Keratinocyte (primary cell): ENCODE measurements around the gene HOXB2. TPM values are rescaled to one million over a fixed set of nuclear protein-coding genes. Genes with fewer than 3 reads are reported as not detected.

Source experiments
- DNase-seq: peaks from one replicate; pipeline ENCODE4 v3.0.0-alpha.2; 2011; ENCODE audit warnings: low read depth, missing footprints, low spot score
- FAIRE-seq: peaks from 2 replicates; lab custom pipeline; 2011; peaks lifted over from hg19 to GRCh38; lab: Jason Lieb, UNC
- H2AFZ ChIP-seq: 2 replicates; pipeline ENCODE4 v1.6.0; 2012; ENCODE audit warnings: low read length, control low read depth, inconsistent platforms; ENCODE audit not compliant: control insufficient read depth
- H3K27ac ChIP-seq: 2 replicates; pipeline ENCODE4 v1.5.1; 2011; ENCODE audit warnings: low read length; ENCODE audit not compliant: control insufficient read depth, insufficient read depth
- H3K27me3 ChIP-seq: 3 replicates; pipeline ENCODE4 v1.6.0; 2011; ENCODE audit warnings: low read length; ENCODE audit not compliant: control insufficient read depth, insufficient read depth; ENCODE audit errors: extremely low read depth
- H3K36me3 ChIP-seq, 2 experiments: 2 replicates in 1 of 2; 3 replicates in 1 of 2; pipeline ENCODE4 v1.5.1; 2011; ENCODE audit warnings: low read length in 2 of 2, mild to moderate bottlenecking in 1 of 2; ENCODE audit not compliant: control insufficient read depth in 2 of 2, insufficient read depth in 2 of 2; ENCODE audit errors: extremely low read depth in 1 of 2
- H3K4me1 ChIP-seq: 3 replicates; pipeline ENCODE4 v1.5.1; 2011; ENCODE audit warnings: low read length; ENCODE audit not compliant: control insufficient read depth, insufficient read depth; ENCODE audit errors: extremely low read depth
- H3K4me2 ChIP-seq: 3 replicates; pipeline ENCODE4 v1.6.0; 2011; ENCODE audit warnings: low read depth, low read length; ENCODE audit not compliant: control insufficient read depth, insufficient read depth; ENCODE audit errors: extremely low read depth
- H3K4me3 ChIP-seq, 3 experiments: fragments of 200-600 bp in 1 of 3; sonication (generic) in 1 of 3; 2 replicates in 2 of 3; 3 replicates in 1 of 3; pipeline ENCODE4 v1.5.1; 2011 to 2016; ENCODE audit warnings: low read length in 3 of 3, mild to moderate bottlenecking in 3 of 3, control low read depth in 2 of 3, inconsistent platforms in 1 of 3, low read depth in 1 of 3, mixed read lengths in 1 of 3, mixed run types in 1 of 3, moderate library complexity in 1 of 3; ENCODE audit not compliant: control insufficient read depth in 2 of 3, insufficient read depth in 2 of 3; ENCODE audit errors: extremely low read depth in 1 of 3
- H3K79me2 ChIP-seq: 2 replicates; pipeline ENCODE4 v1.6.0; 2012; ENCODE audit warnings: low read length; ENCODE audit not compliant: control insufficient read depth, insufficient read depth
- H3K9ac ChIP-seq: 3 replicates; pipeline ENCODE4 v1.6.0; 2011; ENCODE audit warnings: low read length; ENCODE audit not compliant: control insufficient read depth, insufficient read depth; ENCODE audit errors: extremely low read depth
- H3K9me1 ChIP-seq: 3 replicates; pipeline ENCODE4 v1.6.0; 2011; ENCODE audit warnings: low read length; ENCODE audit not compliant: control insufficient read depth, insufficient read depth; ENCODE audit errors: extremely low read depth
- H3K9me3 ChIP-seq: 2 replicates; pipeline ENCODE4 v1.5.1; 2012; ENCODE audit warnings: low read depth, low read length; ENCODE audit not compliant: control insufficient read depth
- H4K20me1 ChIP-seq: 3 replicates; pipeline ENCODE4 v1.6.0; 2011; ENCODE audit warnings: low read length; ENCODE audit not compliant: control insufficient read depth, insufficient read depth; ENCODE audit errors: extremely low read depth
- CTCF ChIP-seq, 3 experiments: IDR thresholded peaks in 1 of 3; conservative IDR thresholded peaks in 1 of 3; optimal IDR thresholded peaks in 1 of 3; 2 replicates in 2 of 3; 3 replicates in 1 of 3; pipeline versions ENCODE3 to v1.5.1; 2011; ENCODE audit warnings: low read length in 3 of 3, mild to moderate bottlenecking in 3 of 3, moderate library complexity in 2 of 3, control low read depth in 1 of 3, inconsistent platforms in 1 of 3; ENCODE audit not compliant: insufficient read depth in 2 of 3; ENCODE audit errors: extremely low read depth in 1 of 3
- EZH2 ChIP-seq: IDR thresholded peaks from one replicate; pipeline ENCODE4 v1.6.1; 2012; ENCODE audit warnings: inconsistent platforms, mild to moderate bottlenecking, low read length, moderate library complexity
- dilution Hi-C: fragments of 300-500 bp; cut with MboI; formaldehyde crosslinking; loops from one replicate; pipeline ENCODE4 v1.7.0; 2020; ENCODE audit warnings: low sequenced_read_pairs; ENCODE audit not compliant: extremely low pct_ligation_motif_present
- polyA plus RNA-seq, 5 experiments: library from polyadenylated mRNA; depleted of rRNA in 3 of 5; stranded (reverse) in 3 of 5; stranded (forward) in 1 of 5; unstranded in 1 of 5; fragments of >200 nt; gene quantifications; 1 replicate in 1 of 5; 2 replicates in 3 of 5; 3 replicates in 1 of 5; pipeline versions ENCODE4 v1.2.1 to v1.2.3, GENCODE V29; 2011 to 2012; ENCODE audit warnings: missing spikeins in 2 of 5, low read depth in 1 of 5, low replicate concordance in 1 of 5

The HOXB2 gene
- polyA plus RNA-seq, 1 donor (not counting 4 experiments of a cell fraction or from before 2014, with no cell fraction given) = 3.8 TPM

DNA sequence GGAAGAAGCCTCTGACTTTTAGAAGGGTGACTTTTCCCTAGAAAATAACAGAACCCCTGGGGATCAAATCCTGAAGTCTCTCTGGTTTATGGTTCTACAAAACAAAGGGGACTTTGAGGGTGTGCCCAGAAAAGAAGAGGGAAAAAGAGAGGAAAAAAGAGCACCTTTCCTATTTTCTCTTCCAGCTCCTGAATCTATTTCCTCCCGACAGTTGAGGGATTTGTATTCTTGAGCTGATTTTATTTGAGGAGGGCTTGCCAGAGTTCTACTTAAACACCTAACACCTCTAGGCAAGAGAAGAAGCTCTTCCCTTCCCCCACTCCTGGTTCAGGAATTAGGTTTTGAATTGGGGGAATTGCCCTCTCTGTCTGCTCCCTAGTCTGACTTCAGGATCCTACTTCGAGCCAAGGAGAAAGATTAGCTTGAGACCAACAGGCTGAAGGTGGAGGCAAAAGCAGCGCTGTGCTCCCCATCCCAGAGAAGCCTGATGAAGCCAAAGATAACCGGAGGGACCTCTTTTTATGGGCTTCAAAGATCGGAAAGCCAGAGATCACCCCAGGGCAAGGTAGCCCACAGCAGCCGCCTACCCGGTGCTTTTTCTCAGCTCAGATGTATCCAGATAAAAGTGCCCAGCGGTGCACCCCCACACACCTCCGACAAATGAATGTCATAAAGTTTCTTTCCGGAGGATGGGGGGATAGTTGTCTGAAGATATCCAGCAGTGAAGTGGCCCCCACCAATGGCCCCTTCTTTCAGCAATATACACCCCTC lies 44.3 kb upstream of the HOXB2 start:
- Histone ChIP-seq H3K4me1 (peaks cover 17% of the 10 kb centered on the region), H3K9me1 (no peaks in the 10 kb centered on the region), H3K27me3 (peaks cover 63% of the 10 kb centered on the region), H2AFZ (no peak overlapping the region), H3K9ac (no peak overlapping the region), H3K27ac (no peak overlapping the region), H3K36me3 (no peaks in the 10 kb centered on the region), H4K20me1 (no peaks in the 10 kb centered on the region), H3K79me2 (no peaks in the 10 kb centered on the region), H3K4me2 (no peak overlapping the region), H3K9me3 (no peaks in the 10 kb centered on the region), H3K4me3 (no peak overlapping the region)
- DNase-seq = no peak
- FAIRE-seq = no peak
- TF ChIP-seq CTCF (optimal IDR thresholded peaks at IDR 0.05 in 1 of 3, IDR thresholded peaks at IDR 0.05 in 1 of 3, conservative IDR thresholded peaks at IDR 0.05 in 1 of 3; ENCODE audit: extremely low read depth in 1 of 3, insufficient read depth in 2 of 3, low read length in 3 of 3) (no peak), EZH2 (no peak)
- dilution Hi-C loops = no loop called here

GRCh38 chr17:48588528-48588927 lies 43.6 kb upstream of the HOXB2 start:
- Histone ChIP-seq H3K79me2 (no peaks in the 10 kb centered on the region), H3K4me3 (no peak overlapping the region), H3K27me3 (peaks cover 62% of the 10 kb centered on the region), H3K9ac (no peak overlapping the region), H2AFZ (no peak overlapping the region), H3K9me1 (no peaks in the 10 kb centered on the region), H3K36me3 (no peaks in the 10 kb centered on the region), H3K9me3 (no peaks in the 10 kb centered on the region), H3K4me2 (no peak overlapping the region), H3K27ac (no peak overlapping the region), H4K20me1 (no peaks in the 10 kb centered on the region), H3K4me1 (peaks cover 17% of the 10 kb centered on the region)
- TF ChIP-seq CTCF (optimal IDR thresholded peaks at IDR 0.05 in 1 of 3, IDR thresholded peaks at IDR 0.05 in 1 of 3, conservative IDR thresholded peaks at IDR 0.05 in 1 of 3; ENCODE audit: extremely low read depth in 1 of 3, insufficient read depth in 2 of 3, low read length in 3 of 3) (no peak), EZH2 (no peak)
- no peak for DNase-seq
- no peak for FAIRE-seq
- dilution Hi-C loops = no loop called here
